Measurements from ENCODE around the gene C15orf39.
"Not testable (repeated sequence)": the region's sequence is repeated elsewhere in the genome, so short reads cannot be mapped to it uniquely, and the experiment has no call there.

Gene C15orf39

DNA sequence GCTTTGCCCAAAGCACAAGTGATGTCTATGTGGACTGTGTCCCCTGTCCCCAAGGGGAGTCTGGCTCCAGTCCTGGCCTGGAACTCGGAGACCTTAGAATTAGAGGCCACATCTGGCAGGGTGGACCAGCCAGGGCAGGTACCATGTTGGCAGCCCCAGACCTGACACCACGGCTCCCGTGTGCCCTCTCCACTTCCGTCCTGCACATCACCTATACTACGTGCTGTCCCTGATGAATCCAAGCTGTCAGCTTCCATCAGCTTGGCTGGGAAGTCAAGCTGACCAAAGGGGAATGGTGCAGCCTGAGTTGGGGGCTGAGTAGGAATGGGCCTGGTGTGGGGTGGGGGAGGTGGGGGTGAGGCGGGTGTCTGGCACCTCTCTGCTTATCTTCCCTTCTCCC lies 15.3 kb downstream of the C15orf39 start:
- no peak for TF ChIP-seq EZH2 (IDR thresholded peaks at IDR 0.05; ENCODE audit: borderline replicate concordance, low read depth, low read length, severe bottlenecking)
- TF ChIP-seq, protein P1, sequence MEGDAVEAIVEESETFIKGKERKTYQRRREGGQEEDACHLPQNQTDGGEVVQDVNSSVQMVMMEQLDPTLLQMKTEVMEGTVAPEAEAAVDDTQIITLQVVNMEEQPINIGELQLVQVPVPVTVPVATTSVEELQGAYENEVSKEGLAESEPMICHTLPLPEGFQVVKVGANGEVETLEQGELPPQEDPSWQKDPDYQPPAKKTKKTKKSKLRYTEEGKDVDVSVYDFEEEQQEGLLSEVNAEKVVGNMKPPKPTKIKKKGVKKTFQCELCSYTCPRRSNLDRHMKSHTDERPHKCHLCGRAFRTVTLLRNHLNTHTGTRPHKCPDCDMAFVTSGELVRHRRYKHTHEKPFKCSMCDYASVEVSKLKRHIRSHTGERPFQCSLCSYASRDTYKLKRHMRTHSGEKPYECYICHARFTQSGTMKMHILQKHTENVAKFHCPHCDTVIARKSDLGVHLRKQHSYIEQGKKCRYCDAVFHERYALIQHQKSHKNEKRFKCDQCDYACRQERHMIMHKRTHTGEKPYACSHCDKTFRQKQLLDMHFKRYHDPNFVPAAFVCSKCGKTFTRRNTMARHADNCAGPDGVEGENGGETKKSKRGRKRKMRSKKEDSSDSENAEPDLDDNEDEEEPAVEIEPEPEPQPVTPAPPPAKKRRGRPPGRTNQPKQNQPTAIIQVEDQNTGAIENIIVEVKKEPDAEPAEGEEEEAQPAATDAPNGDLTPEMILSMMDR (IDR thresholded peaks at IDR 0.05; ENCODE audit: borderline replicate concordance, extremely low read depth, low read length, poor library complexity, severe bottlenecking): no peak
- Histone ChIP-seq H3K9ac (ENCODE audit: low read depth, low read length) (no peak overlapping the region), H3K4me3 (ENCODE audit: low read depth in 1 of 2, low read length in 2 of 2) (no peak overlapping the region), H3K79me2 (ENCODE audit: insufficient read depth, low read length) (no peaks in the 10 kb centered on the region; the same call in 1 of the 2 replicates), H3K27me3 (ENCODE audit: insufficient read depth, low read length, poor library complexity) (no peaks in the 10 kb centered on the region), H3K4me2 (ENCODE audit: insufficient read depth, low read length) (no peak overlapping the region), H3K9me3 (ENCODE audit: insufficient read depth, low read length, severe bottlenecking) (no peaks in the 10 kb centered on the region), H3K36me3 (ENCODE audit: insufficient read depth, low read length) (peaks cover 23% of the 10 kb centered on the region), H3K4me1 (ENCODE audit: insufficient read depth, low read length) (no peaks in the 10 kb centered on the region), H2AFZ (ENCODE audit: low read depth, low read length) (no peak overlapping the region), H4K20me1 (ENCODE audit: insufficient read depth, low read length) (peaks cover 40% of the 10 kb centered on the region), H3K27ac (ENCODE audit: low read length) (no peak overlapping the region)
- no peak for DNase-seq
- ATAC-seq (ENCODE audit: insufficient read depth, low read depth): no peak

- not testable (repeated sequence) for H3K27me3 ChIP-seq (ENCODE audit: insufficient read depth, low read length, poor library complexity); H3K79me2 ChIP-seq (ENCODE audit: insufficient read depth, low read length); H2AFZ ChIP-seq (ENCODE audit: low read depth, low read length); H3K9ac ChIP-seq (ENCODE audit: low read depth, low read length); DNase-seq; ATAC-seq (ENCODE audit: insufficient read depth, low read depth); H3K4me1 ChIP-seq (ENCODE audit: insufficient read depth, low read length); H3K4me2 ChIP-seq (ENCODE audit: insufficient read depth, low read length); H3K4me3 ChIP-seq (ENCODE audit: low read depth in 1 of 2, low read length in 2 of 2); H3K27ac ChIP-seq (ENCODE audit: low read length); H3K9me3 ChIP-seq (ENCODE audit: insufficient read depth, low read length, severe bottlenecking)
- Histone ChIP-seq H3K36me3 (ENCODE audit: insufficient read depth, low read length) (peaks cover 17% of the 10 kb centered on the region), H4K20me1 (ENCODE audit: insufficient read depth, low read length) (peaks cover 34% of the 10 kb centered on the region)
Observed at GRCh38 chr15:75217574-75217973, 15.9 kb downstream of the C15orf39 start.

DNA sequence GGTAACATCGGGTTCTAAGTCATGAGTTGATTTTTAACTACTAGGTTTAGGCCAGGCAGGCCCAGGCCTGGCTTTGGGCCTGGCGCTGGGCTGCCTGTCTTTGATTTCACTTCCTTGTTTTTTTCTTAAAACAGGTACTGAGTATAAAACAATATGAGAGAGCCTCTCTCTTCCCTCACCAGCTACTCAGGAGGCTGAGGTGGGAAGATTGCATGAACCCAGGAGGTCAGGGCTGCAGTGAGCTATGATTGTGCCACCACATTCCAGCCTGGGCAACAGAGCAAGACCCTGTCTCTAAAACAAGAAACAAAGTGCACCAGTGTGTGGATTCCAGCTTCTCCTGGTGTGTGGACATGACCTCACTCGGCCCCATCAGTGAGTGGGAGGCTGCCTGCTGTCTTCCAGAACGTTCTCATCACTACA lies 17.8 kb downstream of the C15orf39 start:
- H3K4me2 ChIP-seq (ENCODE audit: insufficient read depth, low read length); DNase-seq; H3K9me3 ChIP-seq (ENCODE audit: insufficient read depth, low read length, severe bottlenecking); H3K79me2 ChIP-seq (ENCODE audit: insufficient read depth, low read length); H3K4me3 ChIP-seq (ENCODE audit: low read depth in 1 of 2, low read length in 2 of 2); H3K4me1 ChIP-seq (ENCODE audit: insufficient read depth, low read length); H3K36me3 ChIP-seq (ENCODE audit: insufficient read depth, low read length); H3K9ac ChIP-seq (ENCODE audit: low read depth, low read length); H3K27ac ChIP-seq (ENCODE audit: low read length); H3K27me3 ChIP-seq (ENCODE audit: insufficient read depth, low read length, poor library complexity); ATAC-seq (ENCODE audit: insufficient read depth, low read depth); H2AFZ ChIP-seq (ENCODE audit: low read depth, low read length): not testable (repeated sequence)
- H4K20me1 ChIP-seq (ENCODE audit: insufficient read depth, low read length): peaks cover 15% of the 10 kb centered on the region; the same call in 1 of the 2 replicates

DNA sequence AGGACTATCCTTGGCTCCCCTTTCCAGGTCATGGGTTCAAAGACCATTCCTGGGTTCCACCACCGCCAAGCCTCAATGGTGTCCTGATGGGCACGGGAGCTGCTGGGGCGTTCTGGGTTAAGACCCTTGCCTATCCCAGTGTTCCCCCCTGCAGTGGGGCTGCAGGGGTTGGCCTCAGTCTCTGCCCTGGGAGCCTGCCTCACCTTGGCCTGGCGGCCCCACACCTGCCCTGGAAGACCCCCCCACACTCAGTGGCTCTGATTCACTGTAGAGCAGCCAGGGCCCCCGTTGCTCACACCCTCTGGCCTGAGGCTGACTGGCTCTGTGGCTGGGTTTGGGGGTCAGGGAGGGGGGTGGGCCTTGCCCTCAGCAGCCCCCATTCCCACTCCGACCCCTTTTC lies 22.0 kb downstream of the C15orf39 start:
- no peaks in the 10 kb centered on the region for H3K79me2 ChIP-seq (ENCODE audit: insufficient read depth, low read length)
- no peak overlapping the region for H3K9ac ChIP-seq (ENCODE audit: low read depth, low read length)
- no peaks in the 10 kb centered on the region for H3K36me3 ChIP-seq (ENCODE audit: insufficient read depth, low read length)
- no peak overlapping the region for H2AFZ ChIP-seq (ENCODE audit: low read depth, low read length)
- DNase-seq (no peak), ATAC-seq (ENCODE audit: insufficient read depth, low read depth) (no peak)
- TF ChIP-seq EZH2 (IDR thresholded peaks at IDR 0.05; ENCODE audit: borderline replicate concordance, low read depth, low read length, severe bottlenecking): no peak
- TF ChIP-seq, protein P1 (IDR thresholded peaks at IDR 0.05; ENCODE audit: borderline replicate concordance, extremely low read depth, low read length, poor library complexity, severe bottlenecking): no peak
- H3K4me2 ChIP-seq (ENCODE audit: insufficient read depth, low read length): no peak overlapping the region
- H3K4me1 ChIP-seq (ENCODE audit: insufficient read depth, low read length): no peaks in the 10 kb centered on the region
- H3K9me3 ChIP-seq (ENCODE audit: insufficient read depth, low read length, severe bottlenecking): no peaks in the 10 kb centered on the region
- H3K27ac ChIP-seq (ENCODE audit: low read length): no peak overlapping the region
- no peak overlapping the region for H3K4me3 ChIP-seq (ENCODE audit: low read depth in 1 of 2, low read length in 2 of 2)
- no peaks in the 10 kb centered on the region for H4K20me1 ChIP-seq (ENCODE audit: insufficient read depth, low read length)
- peaks cover 2% of the 10 kb centered on the region for H3K27me3 ChIP-seq (ENCODE audit: insufficient read depth, low read length, poor library complexity)

Measured in DND-41 (cell line).